NCI-H1417 (cell line): ENCODE measurements around the gene RGL1.
A peak's percentile ranks its signal among the peaks of the same experiment; 100 is the strongest.

Source experiments
- DNase-seq, 3 experiments: peaks; one replicate each; lab custom pipeline; 2025; lab: John Stamatoyannopoulos, UW

The RGL1 gene

GRCh38 chr1:183869664-183870063, 64.7 kb downstream of the RGL1 start:
- no peak for DNase-seq

GRCh38 chr1:183870351-183871077, 65.6 kb downstream of the RGL1 start:
- DNase-seq = no peak

- DNase-seq = peak in 1 of 3 experiments; percentile 36
Observed at GRCh38 chr1:183871142-183871541, 66.2 kb downstream of the RGL1 start.

- DNase-seq = no peak
Observed at GRCh38 chr1:183871601-183872000, 66.7 kb downstream of the RGL1 start.

- no peak for DNase-seq
Observed at GRCh38 chr1:183872403-183872802, 67.5 kb downstream of the RGL1 start.

- DNase-seq = peak in 1 of 3 experiments; percentile 52
Observed at GRCh38 chr1:183873642-183874041, 68.7 kb downstream of the RGL1 start.

GRCh38 chr1:183876309-183876708, 71.4 kb downstream of the RGL1 start:
- DNase-seq = no peak

GRCh38 chr1:183877053-183877720, 72.3 kb downstream of the RGL1 start:
- no peak for DNase-seq

GRCh38 chr1:183879494-183879893, 74.6 kb downstream of the RGL1 start:
- DNase-seq = no peak

GRCh38 chr1:183879966-183880365, 75.0 kb downstream of the RGL1 start:
- DNase-seq = no peak

- DNase-seq = no peak
Observed at GRCh38 chr1:183880531-183881243, 75.8 kb downstream of the RGL1 start.

- no peak for DNase-seq
Observed at GRCh38 chr1:183881387-183882131, 76.6 kb downstream of the RGL1 start.

- no peak for DNase-seq
Observed at GRCh38 chr1:183882335-183883167, 77.6 kb downstream of the RGL1 start.

- DNase-seq = no peak
Observed at GRCh38 chr1:183883623-183884022, 78.7 kb downstream of the RGL1 start.

- DNase-seq = no peak
Observed at GRCh38 chr1:183884526-183884925, 79.6 kb downstream of the RGL1 start.

GRCh38 chr1:183885142-183885735, 80.3 kb downstream of the RGL1 start:
- DNase-seq = no peak

- no peak for DNase-seq
Observed at GRCh38 chr1:183886083-183886828, 81.3 kb downstream of the RGL1 start.

GRCh38 chr1:183886853-183887252, 81.9 kb downstream of the RGL1 start:
- no peak for DNase-seq

- no peak for DNase-seq
Observed at GRCh38 chr1:183887826-183888819, 83.2 kb downstream of the RGL1 start.
